H9 (cell line): ENCODE results near the gene UBE2Q1. TPM values are rescaled to one million over a fixed set of nuclear protein-coding genes. Genes with fewer than 3 reads are reported as not detected.
A peak's percentile ranks its signal among the peaks of the same experiment; 100 is the strongest.

Experiments
- DNase-seq: peaks from one replicate; pipeline ENCODE4 v3.0.0-alpha.2; 2017
- H2AFZ ChIP-seq: one replicate; pipeline ENCODE4 v1.6.1; 2013; ENCODE audit warnings: mild to moderate bottlenecking, low read length, control low read depth, moderate library complexity
- H2AK5ac ChIP-seq: 2 replicates; pipeline ENCODE4 v1.6.1; 2013; ENCODE audit warnings: low read length, control low read depth, mixed read lengths; ENCODE audit not compliant: insufficient read length
- H2BK120ac ChIP-seq: one replicate; pipeline ENCODE4 v1.6.1; 2013; ENCODE audit warnings: low read depth, mild to moderate bottlenecking, low read length, control low read depth, inconsistent platforms; ENCODE audit not compliant: poor library complexity, severe bottlenecking
- H2BK12ac ChIP-seq: 2 replicates; pipeline ENCODE4 v1.6.1; 2013; ENCODE audit warnings: low read length, control low read depth, mixed read lengths, low read depth; ENCODE audit not compliant: insufficient read length
- H2BK15ac ChIP-seq: 2 replicates; pipeline ENCODE4 v1.6.1; 2013; ENCODE audit warnings: low read depth, low read length, control low read depth
- H2BK20ac ChIP-seq: one replicate; pipeline ENCODE4 v1.6.1; 2013; ENCODE audit warnings: low read depth, mild to moderate bottlenecking, low read length, control low read depth, inconsistent platforms; ENCODE audit not compliant: poor library complexity, severe bottlenecking
- H2BK5ac ChIP-seq: 2 replicates; pipeline ENCODE4 v1.6.1; 2013; ENCODE audit warnings: low read length, control low read depth, mixed read lengths; ENCODE audit not compliant: insufficient read length
- H3K14ac ChIP-seq: 2 replicates; pipeline ENCODE4 v1.6.1; 2013; ENCODE audit warnings: low read length, control low read depth; ENCODE audit not compliant: insufficient read depth
- H3K18ac ChIP-seq: 2 replicates; pipeline ENCODE4 v1.6.1; 2013; ENCODE audit warnings: low read depth, mild to moderate bottlenecking, mixed read lengths, low read length, control low read depth; ENCODE audit not compliant: insufficient read length
- H3K23ac ChIP-seq: 2 replicates; pipeline ENCODE4 v1.6.1; 2013; ENCODE audit warnings: low read length, control low read depth, mixed read lengths, low read depth; ENCODE audit not compliant: insufficient read length
- H3K23me2 ChIP-seq: 2 replicates; pipeline ENCODE4 v1.6.1; 2013; ENCODE audit warnings: low read depth, mild to moderate bottlenecking, mixed read lengths, low read length, control low read depth; ENCODE audit not compliant: insufficient read length, poor library complexity, severe bottlenecking
- H3K27ac ChIP-seq: 2 replicates; pipeline ENCODE4 v1.5.1; 2013; ENCODE audit warnings: low read length, control low read depth, mixed read lengths, low read depth; ENCODE audit not compliant: insufficient read length
- H3K27me3 ChIP-seq: 2 replicates; pipeline ENCODE4 v1.6.1; 2013; ENCODE audit warnings: low read length, control low read depth, inconsistent platforms; ENCODE audit not compliant: insufficient read depth
- H3K4ac ChIP-seq: 2 replicates; pipeline ENCODE4 v1.6.1; 2013; ENCODE audit warnings: low read depth, mild to moderate bottlenecking, control low read depth, inconsistent platforms, low read length, moderate library complexity
- H3K4me1 ChIP-seq: 2 replicates; pipeline ENCODE4 v1.6.1; 2013; ENCODE audit warnings: low read length, control low read depth, inconsistent platforms; ENCODE audit not compliant: insufficient read depth
- H3K4me2 ChIP-seq: 2 replicates; pipeline ENCODE4 v1.6.1; 2013; ENCODE audit warnings: low read length, control low read depth, mixed read lengths; ENCODE audit not compliant: insufficient read length, insufficient read depth
- H3K56ac ChIP-seq: 2 replicates; pipeline ENCODE4 v1.6.1; 2013; ENCODE audit warnings: low read depth, mild to moderate bottlenecking, mixed read lengths, low read length, control low read depth; ENCODE audit not compliant: insufficient read length
- H3K79me1 ChIP-seq: 2 replicates; pipeline ENCODE4 v1.6.1; 2013; ENCODE audit warnings: low read depth, mild to moderate bottlenecking, moderate library complexity, low read length, control low read depth, inconsistent platforms; ENCODE audit not compliant: insufficient read depth, poor library complexity, severe bottlenecking
- H3K79me2 ChIP-seq: 2 replicates; pipeline ENCODE4 v1.6.1; 2013; ENCODE audit warnings: low read length, control low read depth, inconsistent platforms; ENCODE audit not compliant: insufficient read depth
- H3K9ac ChIP-seq: 2 replicates; pipeline ENCODE4 v1.6.1; 2013; ENCODE audit warnings: low read length, control low read depth, mixed read lengths; ENCODE audit not compliant: insufficient read length; ENCODE audit errors: extremely low read depth
- H3K9me3 ChIP-seq: one replicate; pipeline ENCODE4 v1.6.1; 2013; ENCODE audit warnings: low read depth, low read length, inconsistent platforms; ENCODE audit not compliant: control insufficient read depth
- H3T11ph ChIP-seq: one replicate; pipeline ENCODE4 v1.6.1; 2013; ENCODE audit warnings: mild to moderate bottlenecking, low read length, control low read depth, inconsistent platforms
- H4K20me1 ChIP-seq: one replicate; pipeline ENCODE4 v1.6.1; 2013; ENCODE audit not compliant: control insufficient read depth, insufficient read length, insufficient read depth
- H4K5ac ChIP-seq: 2 replicates; pipeline ENCODE4 v1.6.1; 2013; ENCODE audit warnings: low read depth, mild to moderate bottlenecking, mixed read lengths, low read length, control low read depth; ENCODE audit not compliant: insufficient read length
- H4K8ac ChIP-seq: replicated peaks from 2 replicates; pipeline ENCODE4 v1.6.1; 2013; ENCODE audit warnings: low read length, control low read depth, mixed read lengths, low read depth; ENCODE audit not compliant: insufficient read length
- H4K91ac ChIP-seq: 2 replicates; pipeline ENCODE4 v1.6.1; 2013; ENCODE audit warnings: low read depth, mild to moderate bottlenecking, moderate library complexity, mixed read lengths, low read length, control low read depth; ENCODE audit not compliant: insufficient read length
- H3K27ac Mint-ChIP-seq, 3 experiments: 2 replicates in 2 of 3; 3 replicates in 1 of 3; pipeline ENCODE4 v1.8.0; 2020 to 2021; ENCODE audit warnings: mixed read lengths in 3 of 3, mild to moderate bottlenecking in 1 of 3, moderate library complexity in 1 of 3
- H3K27me3 Mint-ChIP-seq: 2 replicates; pipeline ENCODE4 v1.8.0; 2021; ENCODE audit warnings: low read depth, mild to moderate bottlenecking, moderate library complexity, mixed read lengths
- H3K36me3 Mint-ChIP-seq, 3 experiments: 2 replicates in 2 of 3; 3 replicates in 1 of 3; pipeline ENCODE4 v1.8.0; 2020 to 2021; ENCODE audit warnings: low read depth in 3 of 3, mixed read lengths in 3 of 3; ENCODE audit not compliant: insufficient read depth in 1 of 3
- H3K4me1 Mint-ChIP-seq, 2 experiments: 2 replicates each; pipeline ENCODE4 v1.8.0; 2020; ENCODE audit warnings: mixed read lengths in 2 of 2
- H3K4me3 Mint-ChIP-seq, 2 experiments: 2 replicates in 1 of 2; 3 replicates in 1 of 2; pipeline ENCODE4 v1.8.0; 2020 to 2021; ENCODE audit warnings: mild to moderate bottlenecking in 2 of 2, mixed read lengths in 2 of 2, moderate library complexity in 1 of 2
- H3K9me3 Mint-ChIP-seq, 2 experiments: 2 replicates in 1 of 2; 3 replicates in 1 of 2; pipeline ENCODE4 v1.8.0; 2020; ENCODE audit warnings: mild to moderate bottlenecking in 2 of 2, mixed read lengths in 2 of 2, moderate library complexity in 1 of 2
- CTCF ChIP-seq: fragments of 200-600 bp; sonication (generic); conservative IDR thresholded peaks from 3 replicates; pipeline ENCODE4 v1.8.0; 2021; ENCODE audit warnings: antibody characterized with exemption, mild to moderate bottlenecking
- WGBS: extraction: QIAGEN DNeasy Blood & Tissue Kit; methylation state at CpG from one replicate; pipeline ENCODE4 v1.1.7; 2013; ENCODE audit warnings: missing lambda C conversion rate, low lambda C conversion rate, mixed read lengths; ENCODE audit not compliant: insufficient read length; ENCODE audit errors: extremely low coverage; 5-methylcytosine and 5-hydroxymethylcytosine counted together
- total RNA-seq: library from RNA; stranded (reverse); gene quantifications from 2 replicates; pipeline ENCODE4 v1.2.1, GENCODE V29; 2021

UBE2Q1 gene
- total RNA-seq, 1 experiment from 2014 or later: 108 TPM

- Histone ChIP-seq H3K56ac (no peak overlapping the region), H3K4me1 (no peaks in the 10 kb centered on the region), H3K9ac (no peak overlapping the region), H3K4me2 (no peak overlapping the region), H2BK5ac (no peak overlapping the region), H3K14ac (no peak overlapping the region), H2AK5ac (no peak overlapping the region), H2BK20ac (no peak overlapping the region), H4K5ac (no peak overlapping the region), H3K9me3 (no peaks in the 10 kb centered on the region), H3K23me2 (no peaks in the 10 kb centered on the region), H4K20me1 (no peaks in the 10 kb centered on the region), H2BK120ac (no peak overlapping the region), H3T11ph (no peak overlapping the region), H4K8ac (no peak overlapping the region), H3K4ac (no peak overlapping the region), H3K23ac (no peak overlapping the region), H3K27me3 (no peaks in the 10 kb centered on the region), H2AFZ (no peak overlapping the region), H4K91ac (no peak overlapping the region), H3K27ac (no peak overlapping the region), H3K18ac (no peak overlapping the region), H2BK15ac (no peak overlapping the region), H3K79me2 (no peaks in the 10 kb centered on the region), H3K79me1 (no peaks in the 10 kb centered on the region), H2BK12ac (no peak overlapping the region)
- peaks cover 30 to 47% (median 40%) of the 10 kb centered on the region in 3 experiments for H3K36me3 Mint-ChIP-seq
- no peak for TF ChIP-seq CTCF
- WGBS: no CpG with 5 or more reads among the region's 1 CpG
- peak overlapping the region in 1 of 3 experiments; percentile 22; a peak in 1 of 7 replicates for H3K27ac Mint-ChIP-seq
- H3K27me3 Mint-ChIP-seq: no peaks in the 10 kb centered on the region
- H3K4me1 Mint-ChIP-seq: peaks cover 2 to 3% of the 10 kb centered on the region in 2 experiments
- no peak for DNase-seq
- H3K9me3 Mint-ChIP-seq: no peaks in the 10 kb centered on the region
- H3K4me3 Mint-ChIP-seq: no peak overlapping the region
Observed at GRCh38 chr1:154548028-154548427, 10.4 kb downstream of the UBE2Q1 start.
